Fibroblast of lung (primary cell): ENCODE results near the gene ADAMTS17. TPM values are rescaled to one million over a fixed set of nuclear protein-coding genes. Genes with fewer than 3 reads are reported as not detected.

Source experiments
- DNase-seq, 2 donors: peaks; one replicate each; pipeline versions ENCODE4 v3.0.0 to v3.0.0-alpha.2; 2010; ENCODE audit warnings: low read depth in 2 of 2
- H2AFZ ChIP-seq: 2 replicates; pipeline ENCODE4 v1.5.1; 2012; ENCODE audit warnings: low read length, control low read depth, inconsistent platforms
- H3K27ac ChIP-seq: 2 replicates; pipeline ENCODE4 v1.5.1; 2011; ENCODE audit warnings: low read length, control low read depth; ENCODE audit not compliant: insufficient read depth
- H3K27me3 ChIP-seq: 2 replicates; pipeline ENCODE4 v1.5.1; 2011; ENCODE audit warnings: mild to moderate bottlenecking, low read length; ENCODE audit not compliant: control insufficient read depth, insufficient read depth
- H3K36me3 ChIP-seq: 2 replicates; pipeline ENCODE4 v1.5.1; 2011; ENCODE audit warnings: low read length; ENCODE audit not compliant: control insufficient read depth, insufficient read depth
- H3K4me1 ChIP-seq: 2 replicates; pipeline ENCODE4 v1.5.1; 2011; ENCODE audit warnings: low read length; ENCODE audit not compliant: control insufficient read depth, insufficient read depth; ENCODE audit errors: extremely low read depth
- H3K4me2 ChIP-seq: 2 replicates; pipeline ENCODE4 v1.5.1; 2011; ENCODE audit warnings: low read length, control low read depth; ENCODE audit not compliant: insufficient read depth; ENCODE audit errors: extremely low read depth
- H3K4me3 ChIP-seq, 4 experiments: fragments of 200-600 bp in 1 of 4; sonication (generic) in 1 of 4; replicated peaks in 1 of 4; 2 replicates each; pipeline ENCODE4 v1.5.1; 2011 to 2016; ENCODE audit warnings: low read length in 4 of 4, low read depth in 3 of 4, mild to moderate bottlenecking in 3 of 4, control low read depth in 2 of 4, inconsistent platforms in 1 of 4, mixed read lengths in 1 of 4; ENCODE audit not compliant: insufficient read depth in 1 of 4; ENCODE audit errors: control extremely low read depth in 1 of 4
- H3K79me2 ChIP-seq: 2 replicates; pipeline ENCODE4 v1.5.1; 2012; ENCODE audit warnings: mild to moderate bottlenecking, low read length, inconsistent platforms; ENCODE audit not compliant: control insufficient read depth, insufficient read depth
- H3K9ac ChIP-seq: 2 replicates; pipeline ENCODE4 v1.5.1; 2011; ENCODE audit warnings: mild to moderate bottlenecking, low read length, control low read depth; ENCODE audit not compliant: insufficient read depth
- H3K9me3 ChIP-seq: 2 replicates; pipeline ENCODE4 v1.5.1; 2012; ENCODE audit warnings: low read depth, low read length; ENCODE audit not compliant: control insufficient read depth, insufficient read depth
- H4K20me1 ChIP-seq: 2 replicates; pipeline ENCODE4 v1.5.1; 2011; ENCODE audit warnings: low read length; ENCODE audit not compliant: control insufficient read depth, insufficient read depth; ENCODE audit errors: extremely low read depth
- EZH2 ChIP-seq: IDR thresholded peaks from 2 replicates; pipeline ENCODE4 v1.5.1; 2012; ENCODE audit warnings: low read length, control low read depth, mild to moderate bottlenecking; ENCODE audit errors: missing control alignments
- polyA plus RNA-seq, 2 donors: library from polyadenylated mRNA; depleted of rRNA in 1 of 2; stranded (reverse) in 1 of 2; unstranded in 1 of 2; fragments of >200 nt; gene quantifications; 2 replicates each; pipeline ENCODE4 v1.2.1, GENCODE V29; 2011 to 2012; ENCODE audit warnings: missing spikeins in 1 of 2
- total RNA-seq: library from RNA; depleted of rRNA; stranded (reverse); fragments of >200 nt; gene quantifications from 2 replicates; pipeline ENCODE4 v1.2.1, GENCODE V29; 2014
- TF ChIP-seq, protein P1 (sequence below), 2 donors: IDR thresholded peaks in 1 of 2; conservative IDR thresholded peaks in 1 of 2; 1 replicate in 1 of 2; 2 replicates in 1 of 2; pipeline ENCODE4 v1.5.1; 2011 to 2012; ENCODE audit warnings: low read length in 2 of 2, control low read depth in 1 of 2, inconsistent platforms in 1 of 2, low read depth in 1 of 2, mild to moderate bottlenecking in 1 of 2

ADAMTS17 gene
- total and polyA plus RNA-seq, 2 donors (not counting 1 experiment from before 2014, with no cell fraction given) = 0.09 to 0.17 TPM

DNA sequence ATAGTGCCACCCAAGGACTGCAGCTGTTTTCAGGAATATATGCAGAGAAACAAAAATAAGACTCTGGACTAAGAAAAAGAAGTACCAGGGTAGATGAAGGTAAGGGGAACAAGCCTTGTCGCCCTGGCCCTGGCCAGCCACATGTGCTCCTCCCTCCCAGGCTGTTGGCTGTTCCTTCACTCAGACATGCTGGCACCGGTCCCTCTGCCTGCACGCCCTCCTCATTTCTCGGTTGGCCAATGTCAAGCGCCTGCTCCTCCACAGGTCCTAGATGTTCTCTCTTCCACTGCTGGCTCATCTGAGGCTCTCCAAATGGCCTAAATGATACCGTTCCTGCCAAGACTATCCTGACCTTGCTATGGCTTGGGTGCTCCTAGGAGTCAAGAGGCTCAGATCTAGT lies 320.1 kb downstream of the ADAMTS17 start:
- DNase-seq = no peak
- no peaks in the 10 kb centered on the region for H3K9me3 ChIP-seq
- TF ChIP-seq, protein P1, sequence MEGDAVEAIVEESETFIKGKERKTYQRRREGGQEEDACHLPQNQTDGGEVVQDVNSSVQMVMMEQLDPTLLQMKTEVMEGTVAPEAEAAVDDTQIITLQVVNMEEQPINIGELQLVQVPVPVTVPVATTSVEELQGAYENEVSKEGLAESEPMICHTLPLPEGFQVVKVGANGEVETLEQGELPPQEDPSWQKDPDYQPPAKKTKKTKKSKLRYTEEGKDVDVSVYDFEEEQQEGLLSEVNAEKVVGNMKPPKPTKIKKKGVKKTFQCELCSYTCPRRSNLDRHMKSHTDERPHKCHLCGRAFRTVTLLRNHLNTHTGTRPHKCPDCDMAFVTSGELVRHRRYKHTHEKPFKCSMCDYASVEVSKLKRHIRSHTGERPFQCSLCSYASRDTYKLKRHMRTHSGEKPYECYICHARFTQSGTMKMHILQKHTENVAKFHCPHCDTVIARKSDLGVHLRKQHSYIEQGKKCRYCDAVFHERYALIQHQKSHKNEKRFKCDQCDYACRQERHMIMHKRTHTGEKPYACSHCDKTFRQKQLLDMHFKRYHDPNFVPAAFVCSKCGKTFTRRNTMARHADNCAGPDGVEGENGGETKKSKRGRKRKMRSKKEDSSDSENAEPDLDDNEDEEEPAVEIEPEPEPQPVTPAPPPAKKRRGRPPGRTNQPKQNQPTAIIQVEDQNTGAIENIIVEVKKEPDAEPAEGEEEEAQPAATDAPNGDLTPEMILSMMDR (conservative IDR thresholded peaks at IDR 0.05 in 1 of 2, IDR thresholded peaks at IDR 0.05 in 1 of 2; ENCODE audit: low read depth in 1 of 2, low read length in 2 of 2) = no peak
- no peak for TF ChIP-seq EZH2
- no peaks in the 10 kb centered on the region for H3K4me1 ChIP-seq
- H3K4me2 ChIP-seq = no peak overlapping the region
- H3K27ac ChIP-seq = no peak overlapping the region
- no peaks in the 10 kb centered on the region for H4K20me1 ChIP-seq
- no peak overlapping the region for H3K9ac ChIP-seq
- H3K36me3 ChIP-seq = no peaks in the 10 kb centered on the region
- no peaks in the 10 kb centered on the region for H3K79me2 ChIP-seq
- H3K4me3 ChIP-seq = no peak overlapping the region
- no peaks in the 10 kb centered on the region for H3K27me3 ChIP-seq
- H2AFZ ChIP-seq = no peak overlapping the region

DNA sequence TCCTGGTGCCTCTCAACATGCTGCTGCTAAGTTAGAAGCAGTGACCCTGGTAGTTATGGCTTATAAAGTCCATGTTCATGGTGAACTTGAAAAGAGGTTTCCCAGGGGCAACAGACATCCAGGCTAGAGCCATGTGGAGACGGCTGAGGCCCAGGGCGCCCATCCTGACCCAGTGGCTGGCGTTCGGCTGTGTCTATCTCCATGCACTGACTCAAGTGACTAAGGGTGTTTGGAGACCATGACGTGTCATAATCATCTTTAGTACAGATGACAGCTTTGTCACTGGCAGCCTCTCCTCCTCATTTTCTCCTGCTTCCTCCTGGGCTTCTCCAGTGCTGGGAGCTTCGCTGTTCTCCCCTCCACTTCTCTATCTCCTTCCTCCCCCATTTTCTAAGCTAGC lies 321.2 kb downstream of the ADAMTS17 start:
- H3K9me3 ChIP-seq = no peaks in the 10 kb centered on the region
- H2AFZ ChIP-seq = no peak overlapping the region
- H3K27me3 ChIP-seq = no peaks in the 10 kb centered on the region
- no peak overlapping the region for H3K27ac ChIP-seq
- no peak overlapping the region for H3K9ac ChIP-seq
- H3K4me3 ChIP-seq = no peak overlapping the region
- no peaks in the 10 kb centered on the region for H4K20me1 ChIP-seq
- no peaks in the 10 kb centered on the region for H3K4me1 ChIP-seq
- no peak for TF ChIP-seq EZH2
- TF ChIP-seq, protein P1 (conservative IDR thresholded peaks at IDR 0.05 in 1 of 2, IDR thresholded peaks at IDR 0.05 in 1 of 2; ENCODE audit: low read depth in 1 of 2, low read length in 2 of 2) = no peak
- H3K4me2 ChIP-seq = no peak overlapping the region
- no peak for DNase-seq
- H3K36me3 ChIP-seq = no peaks in the 10 kb centered on the region
- no peaks in the 10 kb centered on the region for H3K79me2 ChIP-seq

DNA sequence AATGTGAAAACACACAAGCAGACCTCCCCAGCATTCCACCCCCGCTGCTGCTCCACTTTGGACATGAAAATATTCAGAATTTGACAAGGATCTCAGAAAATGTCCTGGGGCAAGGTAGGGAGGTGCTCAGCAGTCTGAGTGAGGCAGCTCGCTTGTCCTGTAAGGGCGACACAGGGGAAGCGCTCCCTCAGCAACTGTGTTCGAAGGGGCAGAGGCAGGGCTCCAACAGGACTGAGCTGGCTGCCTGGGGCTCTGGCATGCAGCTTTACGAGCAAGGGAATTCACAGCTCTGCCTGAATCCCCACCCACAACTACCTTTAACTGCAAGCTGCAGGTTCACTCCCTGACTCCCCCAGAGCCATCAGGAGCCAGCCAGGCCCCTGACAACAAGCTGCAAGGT lies 321.6 kb downstream of the ADAMTS17 start:
- H3K27ac ChIP-seq = no peak overlapping the region
- H3K4me3 ChIP-seq = no peak overlapping the region
- no peaks in the 10 kb centered on the region for H3K36me3 ChIP-seq
- H2AFZ ChIP-seq = no peak overlapping the region
- no peaks in the 10 kb centered on the region for H3K79me2 ChIP-seq
- TF ChIP-seq, protein P1 (conservative IDR thresholded peaks at IDR 0.05 in 1 of 2, IDR thresholded peaks at IDR 0.05 in 1 of 2; ENCODE audit: low read depth in 1 of 2, low read length in 2 of 2) = no peak
- no peak for TF ChIP-seq EZH2
- DNase-seq = no peak
- no peaks in the 10 kb centered on the region for H4K20me1 ChIP-seq
- H3K9ac ChIP-seq = no peak overlapping the region
- no peaks in the 10 kb centered on the region for H3K27me3 ChIP-seq
- H3K9me3 ChIP-seq = no peaks in the 10 kb centered on the region
- H3K4me2 ChIP-seq = no peak overlapping the region
- no peaks in the 10 kb centered on the region for H3K4me1 ChIP-seq
